Upper lobe of left lung (tissue), 6 donors: ENCODE measurements around the gene UST. TPM values are rescaled to one million over a fixed set of nuclear protein-coding genes. Genes with fewer than 3 reads are reported as not detected.

Source experiments
- ATAC-seq, 2 donors: fragments of 200-7000 bp; cut with Tn5 transposase; one replicate each; pipeline ENCODE4 v1.9.1; 2022; ENCODE audit warnings: mild to moderate bottlenecking in 2 of 2, moderate library complexity in 2 of 2; ENCODE audit not compliant: low FRiP score in 2 of 2
- DNase-seq, 2 donors: peaks; one replicate each; pipeline ENCODE4 v3.0.0-alpha.2; 2019 to 2020
- H3K27ac ChIP-seq, 4 donors: fragments of 200-600 bp; sonication (generic); one replicate each; pipeline ENCODE4 v1.5.1; 2016 to 2019
- H3K27me3 ChIP-seq, 4 donors: fragments of 200-600 bp; sonication (generic); one replicate each; pipeline ENCODE4 v1.5.1; 2017 to 2019
- H3K36me3 ChIP-seq, 4 donors: fragments of 200-600 bp; sonication (generic); one replicate each; pipeline ENCODE4 v1.5.1; 2016 to 2019
- H3K4me1 ChIP-seq, 4 donors: fragments of 200-600 bp; sonication (generic); one replicate each; pipeline ENCODE4 v1.5.1; 2018 to 2019
- H3K4me3 ChIP-seq, 4 donors: fragments of 200-600 bp; sonication (generic); one replicate each; pipeline ENCODE4 v1.5.1; 2017 to 2019; ENCODE audit warnings: mild to moderate bottlenecking in 2 of 4, moderate library complexity in 1 of 4
- H3K9me3 ChIP-seq, 4 donors: fragments of 200-600 bp; sonication (generic); one replicate each; pipeline ENCODE4 v1.5.1; 2018 to 2019
- EP300 ChIP-seq, 4 donors: sonication (generic); formaldehyde crosslinking; IDR thresholded peaks; one replicate each; pipeline ENCODE4 v1.5.1; 2017; ENCODE audit warnings: antibody characterized with exemption in 4 of 4, control low read depth in 2 of 4
- POLR2A ChIP-seq, 4 donors: fragments of 450-650 bp; IDR thresholded peaks; one replicate each; pipeline ENCODE4 v1.5.1; 2016 to 2017; ENCODE audit warnings: antibody characterized with exemption in 4 of 4, mild to moderate bottlenecking in 2 of 4
- POLR2AphosphoS5 ChIP-seq, 2 donors: sonication (generic); formaldehyde crosslinking; IDR thresholded peaks; one replicate each; pipeline ENCODE4 v1.5.1; 2017; ENCODE audit warnings: antibody characterized with exemption in 2 of 2
- WGBS, 2 donors: methylation state at CpG; one replicate each; pipeline ENCODE4 v1.1.5; 2017 to 2018; 5-methylcytosine and 5-hydroxymethylcytosine counted together
- total RNA-seq, 6 donors: library from RNA; depleted of rRNA in 4 of 6; stranded (reverse); fragments of >200 nt in 4 of 6; gene quantifications; one replicate each; pipeline versions ENCODE4 v1.1.0 to v1.2.1, GENCODE V29; 2016 to 2021
- TF ChIP-seq, protein P1 (sequence below), 6 experiments: fragments of 450-650 bp in 4 of 6; fragments of 200-600 bp in 2 of 6; sonication (generic) in 2 of 6; IDR thresholded peaks; one replicate each; pipeline ENCODE4 v1.5.1; 2016 to 2019; ENCODE audit warnings: antibody characterized with exemption in 6 of 6
- donor health status: DM: no; HTN: no; CAD: no; lungs with moderate emphysema.
- donor health status: DM: no; HTN: yes; CAD: no; lungs with severe emphysema.

Gene UST
- total RNA-seq, 6 donors from 2014 or later = 10.2 to 21.6 (median 14.2) TPM

- no peak for DNase-seq
- TF ChIP-seq POLR2AphosphoS5 (IDR thresholded peaks at IDR 0.05) (no peak), POLR2A (IDR thresholded peaks at IDR 0.05) (no peak), EP300 (IDR thresholded peaks at IDR 0.05) (no peak)
- TF ChIP-seq, protein P1, sequence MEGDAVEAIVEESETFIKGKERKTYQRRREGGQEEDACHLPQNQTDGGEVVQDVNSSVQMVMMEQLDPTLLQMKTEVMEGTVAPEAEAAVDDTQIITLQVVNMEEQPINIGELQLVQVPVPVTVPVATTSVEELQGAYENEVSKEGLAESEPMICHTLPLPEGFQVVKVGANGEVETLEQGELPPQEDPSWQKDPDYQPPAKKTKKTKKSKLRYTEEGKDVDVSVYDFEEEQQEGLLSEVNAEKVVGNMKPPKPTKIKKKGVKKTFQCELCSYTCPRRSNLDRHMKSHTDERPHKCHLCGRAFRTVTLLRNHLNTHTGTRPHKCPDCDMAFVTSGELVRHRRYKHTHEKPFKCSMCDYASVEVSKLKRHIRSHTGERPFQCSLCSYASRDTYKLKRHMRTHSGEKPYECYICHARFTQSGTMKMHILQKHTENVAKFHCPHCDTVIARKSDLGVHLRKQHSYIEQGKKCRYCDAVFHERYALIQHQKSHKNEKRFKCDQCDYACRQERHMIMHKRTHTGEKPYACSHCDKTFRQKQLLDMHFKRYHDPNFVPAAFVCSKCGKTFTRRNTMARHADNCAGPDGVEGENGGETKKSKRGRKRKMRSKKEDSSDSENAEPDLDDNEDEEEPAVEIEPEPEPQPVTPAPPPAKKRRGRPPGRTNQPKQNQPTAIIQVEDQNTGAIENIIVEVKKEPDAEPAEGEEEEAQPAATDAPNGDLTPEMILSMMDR (IDR thresholded peaks at IDR 0.05) = no peak
These were observed 32.9 kb upstream of the UST start for GRCh38 chr6:148713921-148714320.

GRCh38 chr6:148716811-148717210 is 30.0 kb upstream of the UST start:
- Histone ChIP-seq H3K9me3 (no peaks in the 10 kb centered on the region), H3K36me3 (no peaks in the 10 kb centered on the region), H3K4me3 (no peak overlapping the region), H3K4me1 (no peaks in the 10 kb centered on the region), H3K27me3 (no peaks in the 10 kb centered on the region), H3K27ac (no peak overlapping the region)
- WGBS, 2 donors = 0% methylated on average over 1 of the region's 1 CpG
- ATAC-seq = no peak
- TF ChIP-seq POLR2AphosphoS5 (IDR thresholded peaks at IDR 0.05) (no peak), EP300 (IDR thresholded peaks at IDR 0.05) (no peak), POLR2A (IDR thresholded peaks at IDR 0.05) (no peak)
- TF ChIP-seq, protein P1 (IDR thresholded peaks at IDR 0.05) = no peak
- DNase-seq = no peak

More at GRCh38 chr6:148713921-148714320, 32.9 kb upstream of the UST start:
- 33 to 46% methylated on average over 1 of the region's 1 CpG for WGBS, 2 donors
- Histone ChIP-seq H3K27me3 (no peaks in the 10 kb centered on the region), H3K4me3 (no peak overlapping the region), H3K4me1 (no peaks in the 10 kb centered on the region), H3K9me3 (no peaks in the 10 kb centered on the region), H3K36me3 (no peaks in the 10 kb centered on the region), H3K27ac (no peak overlapping the region)
- ATAC-seq = no peak

- H3K4me1 ChIP-seq = no peaks in the 10 kb centered on the region
- H3K27me3 ChIP-seq = no peaks in the 10 kb centered on the region
- no peak for ATAC-seq
- no peaks in the 10 kb centered on the region for H3K36me3 ChIP-seq
- WGBS, 2 donors = 85 to 90% methylated on average over 3 of the region's 3 CpGs
- DNase-seq = no peak
- no peak overlapping the region for H3K4me3 ChIP-seq
- no peak overlapping the region for H3K27ac ChIP-seq
- H3K9me3 ChIP-seq = no peaks in the 10 kb centered on the region
- TF ChIP-seq POLR2AphosphoS5 (IDR thresholded peaks at IDR 0.05) = no peak
- no peak for TF ChIP-seq POLR2A (IDR thresholded peaks at IDR 0.05)
- no peak for TF ChIP-seq EP300 (IDR thresholded peaks at IDR 0.05)
- TF ChIP-seq, protein P1 (IDR thresholded peaks at IDR 0.05) = no peak
These were observed 26.4 kb upstream of the UST start for GRCh38 chr6:148720406-148720805.

- H3K4me3 ChIP-seq = no peak overlapping the region
- 80 to 91% methylated on average over 2 of the region's 2 CpGs for WGBS, 2 donors
These were observed 25.9 kb upstream of the UST start for GRCh38 chr6:148720897-148721296.

GRCh38 chr6:148723484-148723883 is 23.3 kb upstream of the UST start:
- 96% methylated on average over 1 of the region's 1 CpG for WGBS, 2 donors
- H3K36me3 ChIP-seq = no peaks in the 10 kb centered on the region
- TF ChIP-seq POLR2AphosphoS5 (IDR thresholded peaks at IDR 0.05) = no peak
- TF ChIP-seq, protein P1 (IDR thresholded peaks at IDR 0.05) = no peak
- TF ChIP-seq EP300 (IDR thresholded peaks at IDR 0.05) = no peak
- no peak for TF ChIP-seq POLR2A (IDR thresholded peaks at IDR 0.05)
- H3K27ac ChIP-seq = no peak overlapping the region
- H3K4me1 ChIP-seq = no peaks in the 10 kb centered on the region
- no peaks in the 10 kb centered on the region for H3K27me3 ChIP-seq
- peaks cover 0 to 4% (median 3%) of the 10 kb centered on the region in 4 donors for H3K9me3 ChIP-seq
- no peak for ATAC-seq
- DNase-seq = no peak
- H3K4me3 ChIP-seq = no peak overlapping the region

More at GRCh38 chr6:148720897-148721296, 25.9 kb upstream of the UST start:
- Histone ChIP-seq H3K27me3 (no peaks in the 10 kb centered on the region), H3K36me3 (no peaks in the 10 kb centered on the region), H3K27ac (no peak overlapping the region), H3K9me3 (no peaks in the 10 kb centered on the region), H3K4me1 (no peaks in the 10 kb centered on the region)
- ATAC-seq (no peak), DNase-seq (peak in 1 of 2 donors; percentile 20)
- TF ChIP-seq POLR2AphosphoS5 (IDR thresholded peaks at IDR 0.05) (no peak), EP300 (IDR thresholded peaks at IDR 0.05) (no peak), POLR2A (IDR thresholded peaks at IDR 0.05) (no peak)
- TF ChIP-seq, protein P1 (IDR thresholded peaks at IDR 0.05) = no peak
